Caco-2 (cell line): ENCODE data around the gene RNF19B. TPM values are rescaled to one million over a fixed set of nuclear protein-coding genes. Genes with fewer than 3 reads are reported as not detected.

Source experiments
- BruUV-seq: library from RNA; stranded (reverse); fragments of 400-500 nt; replicated peaks from 2 replicates; lab custom pipeline; 2021; lab: Mats Ljungman, UMichigan
- CTCF ChIA-PET: fragments of 300-600 bp; sonication (Branson Sonifier 250); formaldehyde crosslinking; loops from one replicate; lab custom pipeline; 2022; ENCODE audit warnings: antibody characterized with exemption; lab: Charles Lee
- POLR2A ChIA-PET: fragments of 300-600 bp; sonication (Branson Sonifier 250); formaldehyde crosslinking; loops from one replicate; lab custom pipeline; 2022; ENCODE audit warnings: antibody characterized with exemption; lab: Charles Lee
- DNase-seq, 2 experiments: peaks; one replicate each; pipeline versions ENCODE4 v3.0.0 to v3.0.0-alpha.2; 2020 to 2022
- H3K27me3 ChIP-seq: replicated peaks from 2 replicates; pipeline ENCODE4 v1.6.0; 2011; ENCODE audit warnings: low read length; ENCODE audit not compliant: control insufficient read depth, insufficient read depth
- H3K36me3 ChIP-seq: 2 replicates; pipeline ENCODE4 v1.5.1; 2011; ENCODE audit warnings: low read length; ENCODE audit not compliant: control insufficient read depth, insufficient read depth
- H3K4me1 ChIP-seq: fragments of 250-450 bp; sonication (Bioruptor Pico); 2 replicates; pipeline ENCODE4 v1.5.1; 2020; ENCODE audit warnings: mild to moderate bottlenecking
- H3K4me3 ChIP-seq: 2 replicates; pipeline ENCODE4 v1.5.1; 2011; ENCODE audit warnings: low read depth, mild to moderate bottlenecking, control low read depth, low read length
- H3K9me3 ChIP-seq: fragments of 250-450 bp; sonication (Bioruptor Pico); 2 replicates; pipeline ENCODE4 v1.5.1; 2020; ENCODE audit warnings: mild to moderate bottlenecking, moderate library complexity
- H3K27ac Mint-ChIP-seq: one replicate; pipeline ENCODE4 v1.8.0; 2022; ENCODE audit warnings: mixed read lengths; ENCODE audit not compliant: unreplicated experiment
- H3K27me3 Mint-ChIP-seq: one replicate; pipeline ENCODE4 v1.8.0; 2022; ENCODE audit warnings: mixed read lengths; ENCODE audit not compliant: insufficient read depth, unreplicated experiment
- H3K36me3 Mint-ChIP-seq: one replicate; pipeline ENCODE4 v1.8.0; 2022; ENCODE audit warnings: mild to moderate bottlenecking, mixed read lengths; ENCODE audit not compliant: insufficient read depth, unreplicated experiment
- H3K4me1 Mint-ChIP-seq: one replicate; pipeline ENCODE4 v1.8.0; 2022; ENCODE audit warnings: low read depth, mixed read lengths; ENCODE audit not compliant: unreplicated experiment
- H3K4me3 Mint-ChIP-seq: one replicate; pipeline ENCODE4 v1.8.0; 2022; ENCODE audit warnings: mild to moderate bottlenecking, moderate library complexity, mixed read lengths; ENCODE audit not compliant: unreplicated experiment
- H3K9me3 Mint-ChIP-seq: one replicate; pipeline ENCODE4 v1.8.0; 2022; ENCODE audit warnings: mixed read lengths; ENCODE audit not compliant: unreplicated experiment
- CTCF ChIP-seq, 2 experiments: fragments of 200-600 bp in 1 of 2; IDR thresholded peaks; 1 replicate in 1 of 2; 2 replicates in 1 of 2; pipeline versions ENCODE4 v1.5.1 to v1.8.0; 2011 to 2022; ENCODE audit warnings: antibody characterized with exemption in 1 of 2, control low read depth in 1 of 2, inconsistent platforms in 1 of 2, low read depth in 1 of 2, low read length in 1 of 2, mild to moderate bottlenecking in 1 of 2, moderate library complexity in 1 of 2; ENCODE audit not compliant: insufficient read depth in 1 of 2, severe bottlenecking in 1 of 2, unreplicated experiment in 1 of 2
- intact Hi-C: fragments of 100-400 bp; cut with micrococcal nuclease; formaldehyde crosslinking; loops from one replicate; pipeline ENCODE4 v1.10.0; 2022; ENCODE audit not compliant: unreplicated experiment
- total RNA-seq: library from RNA; stranded (reverse); gene quantifications from 2 replicates; pipeline ENCODE4 v1.2.3, GENCODE V29; 2022

The RNF19B gene
- total RNA-seq, 1 experiment from 2014 or later: 14.5 TPM

DNA sequence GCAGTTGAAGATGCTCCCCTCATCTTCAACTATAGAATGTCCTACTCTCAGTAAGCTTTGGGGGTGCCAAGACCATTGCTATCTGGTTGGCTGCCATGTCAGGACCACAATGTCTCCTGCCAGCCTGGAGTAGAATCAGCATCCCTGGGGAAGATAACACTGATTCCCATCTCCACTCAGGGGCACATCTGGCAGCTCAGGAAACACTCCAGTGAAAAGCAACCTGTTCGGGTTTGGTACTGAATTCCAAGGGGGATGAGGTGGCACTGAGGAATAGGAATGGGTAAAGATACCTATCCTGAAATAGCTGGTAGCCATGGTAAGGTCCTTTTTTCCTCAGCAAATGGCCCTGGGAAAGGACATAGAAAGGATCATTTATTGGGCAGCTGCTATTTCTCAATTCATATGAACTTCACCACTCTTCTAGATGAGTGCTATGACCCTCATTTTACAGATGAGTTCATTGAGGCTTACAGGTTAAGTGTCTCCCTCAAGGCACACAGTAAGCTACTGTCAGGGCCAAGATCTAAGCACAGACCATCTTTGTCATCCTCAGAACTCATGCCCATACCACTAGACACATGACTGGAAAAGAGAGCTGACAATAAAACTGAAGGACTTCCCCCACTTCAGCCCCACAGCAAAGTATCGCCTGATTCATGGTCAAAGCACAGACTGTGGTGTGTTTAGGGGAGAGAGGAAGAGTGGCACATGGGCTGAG, 40.7 kb upstream of the RNF19B start:
- Mint-ChIP-seq H3K4me3 (no peak overlapping the region), H3K36me3 (peaks cover 46% of the 10 kb centered on the region), H3K27me3 (no peaks in the 10 kb centered on the region), H3K4me1 (peaks cover 39% of the 10 kb centered on the region), H3K9me3 (no peaks in the 10 kb centered on the region), H3K27ac (no peak overlapping the region)
- no peak for TF ChIP-seq CTCF (IDR thresholded peaks at IDR 0.05; ENCODE audit: insufficient read depth in 1 of 2, low read depth in 1 of 2, low read length in 1 of 2, severe bottlenecking in 1 of 2, unreplicated experiment in 1 of 2)
- CTCF ChIA-PET: interaction anchor here (0.9 to 1.3 kb wide), 4 partner anchors 9 to 71 kb away, joined by 3 to 7 read pairs (median 4); no protein-coding TSS in a partner anchor
- peaks cover 49% of the 10 kb centered on the region for H3K4me1 ChIP-seq
- POLR2A ChIA-PET: interaction anchor here (1.2 kb wide), 1 partner anchor 13 kb away, joined by 3 read pairs; no protein-coding TSS in a partner anchor
- no peak for DNase-seq
- no TSS peak for BruUV-seq
- H3K4me3 ChIP-seq: no peak overlapping the region
- no peaks in the 10 kb centered on the region for H3K27me3 ChIP-seq
- no peaks in the 10 kb centered on the region for H3K36me3 ChIP-seq
- intact Hi-C loops: loop anchor here (5.0 kb wide), 1 partner anchor 58 kb away; no protein-coding TSS in a partner anchor
- no peaks in the 10 kb centered on the region for H3K9me3 ChIP-seq

DNA sequence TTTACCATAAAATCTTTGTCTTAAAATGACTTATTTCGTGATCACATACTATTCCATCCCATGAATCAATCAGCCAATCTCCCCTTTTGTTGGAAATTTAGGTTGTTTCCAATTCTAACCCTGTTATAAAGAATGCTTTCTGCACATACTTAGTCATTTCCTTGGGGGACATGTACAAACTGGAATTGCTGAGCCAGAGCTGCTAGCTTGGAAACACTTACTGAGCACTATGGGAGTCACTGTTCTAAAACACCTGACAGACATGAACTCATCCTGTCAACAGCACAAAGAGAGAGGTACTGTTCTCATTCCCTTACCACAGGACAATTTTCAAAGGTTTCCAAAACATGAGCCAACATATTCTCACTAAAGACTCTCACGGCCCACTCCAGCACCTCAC, 40.0 kb upstream of the RNF19B start:
- no peak for TF ChIP-seq CTCF (IDR thresholded peaks at IDR 0.05; ENCODE audit: insufficient read depth in 1 of 2, low read depth in 1 of 2, low read length in 1 of 2, severe bottlenecking in 1 of 2, unreplicated experiment in 1 of 2)
- no peak overlapping the region for H3K27ac Mint-ChIP-seq

DNA sequence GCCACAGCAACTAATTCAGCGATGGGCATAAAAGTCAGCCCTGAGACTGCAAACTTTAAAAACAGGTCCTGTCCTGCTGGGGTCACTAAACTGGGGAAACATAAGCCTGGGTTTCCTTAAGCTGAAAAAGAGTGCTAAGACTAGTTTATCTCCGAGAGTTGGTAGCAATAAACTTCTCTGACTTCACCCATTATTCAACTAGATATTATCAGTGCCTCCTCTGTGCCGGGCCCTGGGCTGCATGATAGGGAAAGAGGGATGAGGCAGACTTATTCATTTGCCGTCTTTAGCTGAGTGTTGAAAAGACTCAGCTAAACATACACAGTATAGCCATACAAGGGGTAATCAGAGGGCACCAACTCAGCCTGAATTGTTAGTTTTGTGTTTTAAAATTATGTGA, 39.0 kb upstream of the RNF19B start:
- no peaks in the 10 kb centered on the region for H3K27me3 Mint-ChIP-seq
- Histone ChIP-seq H3K4me1 (peaks cover 38% of the 10 kb centered on the region), H3K4me3 (no peak overlapping the region), H3K9me3 (no peaks in the 10 kb centered on the region), H3K36me3 (no peaks in the 10 kb centered on the region), H3K27me3 (no peaks in the 10 kb centered on the region)
- intact Hi-C loops: no loop called here
- no peaks in the 10 kb centered on the region for H3K9me3 Mint-ChIP-seq
- ChIA-PET CTCF (no interaction called here), POLR2A (no interaction called here)
- H3K36me3 Mint-ChIP-seq: peaks cover 44% of the 10 kb centered on the region
- no peak for TF ChIP-seq CTCF (IDR thresholded peaks at IDR 0.05; ENCODE audit: insufficient read depth in 1 of 2, low read depth in 1 of 2, low read length in 1 of 2, severe bottlenecking in 1 of 2, unreplicated experiment in 1 of 2)
- BruUV-seq: no TSS peak
- H3K4me3 Mint-ChIP-seq: no peak overlapping the region
- H3K4me1 Mint-ChIP-seq: peaks cover 34% of the 10 kb centered on the region
- no peak for DNase-seq
- no peak overlapping the region for H3K27ac Mint-ChIP-seq

More for the DNA sequence above, 40.0 kb upstream of the RNF19B start:
- no peak overlapping the region for H3K4me3 ChIP-seq
- H3K27me3 ChIP-seq: no peaks in the 10 kb centered on the region
- Mint-ChIP-seq H3K36me3 (peaks cover 46% of the 10 kb centered on the region), H3K4me3 (no peak overlapping the region), H3K4me1 (peaks cover 39% of the 10 kb centered on the region), H3K27me3 (no peaks in the 10 kb centered on the region), H3K9me3 (no peaks in the 10 kb centered on the region)
- no TSS peak for BruUV-seq
- POLR2A ChIA-PET: no interaction called here
- intact Hi-C loops: loop anchor here (5.0 kb wide), 1 partner anchor 57 kb away; no protein-coding TSS in a partner anchor
- H3K4me1 ChIP-seq: peaks cover 47% of the 10 kb centered on the region
- H3K9me3 ChIP-seq: no peaks in the 10 kb centered on the region
- no peak for DNase-seq
- H3K36me3 ChIP-seq: no peaks in the 10 kb centered on the region
- CTCF ChIA-PET: no interaction called here
